Measurements from ENCODE around the gene ST14. TPM values are rescaled to one million over a fixed set of nuclear protein-coding genes. Genes with fewer than 3 reads are reported as not detected.
A peak's percentile ranks its signal among the peaks of the same experiment; 100 is the strongest.

The ST14 gene
- total RNA-seq, 1 donor from 2014 or later, result 13.3 TPM

GRCh38 chr11:130133716-130134115, 25.9 kb upstream of the ST14 start:
- DNase-seq (ENCODE audit: low spot score), result no peak

GRCh38 chr11:130136107-130136506, 23.5 kb upstream of the ST14 start:
- DNase-seq (ENCODE audit: low spot score), result no peak

GRCh38 chr11:130137999-130138398, 21.6 kb upstream of the ST14 start:
- no peak for DNase-seq (ENCODE audit: low spot score)

- no peak for DNase-seq (ENCODE audit: low spot score)
Observed at GRCh38 chr11:130139401-130139800, 20.2 kb upstream of the ST14 start.

- no peak for DNase-seq (ENCODE audit: low spot score)
Observed at GRCh38 chr11:130141561-130142341, 17.8 kb upstream of the ST14 start.

GRCh38 chr11:130144141-130144540, 15.4 kb upstream of the ST14 start:
- DNase-seq (ENCODE audit: low spot score), result no peak

- DNase-seq (ENCODE audit: low spot score), result no peak
Observed at GRCh38 chr11:130144861-130145281, 14.7 kb upstream of the ST14 start.

- no peak for DNase-seq (ENCODE audit: low spot score)
Observed at GRCh38 chr11:130145311-130145812, 14.2 kb upstream of the ST14 start.

- DNase-seq (ENCODE audit: low spot score), result peak; percentile 87
Observed at GRCh38 chr11:130145975-130146776, 13.4 kb upstream of the ST14 start.

GRCh38 chr11:130146796-130147195, 12.8 kb upstream of the ST14 start:
- peak; percentile 20 for DNase-seq (ENCODE audit: low spot score)

GRCh38 chr11:130148796-130149326, 10.7 kb upstream of the ST14 start:
- DNase-seq (ENCODE audit: low spot score), result no peak

- no peak for DNase-seq (ENCODE audit: low spot score)
Observed at GRCh38 chr11:130150790-130151189, 8.8 kb upstream of the ST14 start.

- no peak for DNase-seq (ENCODE audit: low spot score)
Observed at GRCh38 chr11:130151196-130151595, 8.4 kb upstream of the ST14 start.

- no peak for DNase-seq (ENCODE audit: low spot score)
Observed at GRCh38 chr11:130156108-130157022, 3.2 kb upstream of the ST14 start.

GRCh38 chr11:130157101-130157500, 2.5 kb upstream of the ST14 start:
- no peak for DNase-seq (ENCODE audit: low spot score)

- no peak for DNase-seq (ENCODE audit: low spot score)
Observed at GRCh38 chr11:130157840-130158239, 1.7 kb upstream of the ST14 start.

- no peak for DNase-seq (ENCODE audit: low spot score)
Observed at GRCh38 chr11:130159139-130159538, 443 bp upstream of the ST14 start.

- no peak for DNase-seq (ENCODE audit: low spot score)
Observed at GRCh38 chr11:130160498-130161155, 1.0 kb downstream of the ST14 start.

GRCh38 chr11:130161441-130162145, 2.0 kb downstream of the ST14 start:
- DNase-seq (ENCODE audit: low spot score), result no peak

GRCh38 chr11:130162733-130163132, 3.2 kb downstream of the ST14 start:
- no peak for DNase-seq (ENCODE audit: low spot score)
